Fibroblast of skin of right biceps (primary cell): ENCODE measurements around the gene HHIP.
"Not testable (repeated sequence)": the region's sequence is repeated elsewhere in the genome, so short reads cannot be mapped to it uniquely, and the experiment has no call there.

Experiments
- DNase-seq: peaks from one replicate; pipeline ENCODE4 v3.0.0-alpha.2; 2013

HHIP gene

DNA sequence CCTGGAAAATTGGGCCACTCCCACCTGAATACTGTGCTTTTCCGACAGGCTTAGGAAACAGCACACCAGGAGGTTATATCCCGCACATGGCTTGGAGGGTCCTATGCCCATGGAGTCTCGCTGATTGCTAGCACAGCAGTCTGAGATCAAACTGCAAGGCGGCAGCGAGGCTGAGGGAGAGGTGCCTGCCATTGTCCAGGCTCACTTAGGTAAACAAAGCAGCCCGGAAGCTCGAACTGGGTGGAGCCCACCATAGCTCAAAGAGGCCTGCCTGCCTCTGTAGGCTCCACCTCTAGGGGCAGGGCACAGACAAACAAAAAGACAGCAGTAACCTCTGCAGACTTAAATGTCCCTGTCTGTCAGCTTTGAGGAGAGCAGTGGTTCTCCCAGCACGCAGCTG is 122.9 kb downstream of the HHIP start:
- not testable (repeated sequence) for DNase-seq

DNA sequence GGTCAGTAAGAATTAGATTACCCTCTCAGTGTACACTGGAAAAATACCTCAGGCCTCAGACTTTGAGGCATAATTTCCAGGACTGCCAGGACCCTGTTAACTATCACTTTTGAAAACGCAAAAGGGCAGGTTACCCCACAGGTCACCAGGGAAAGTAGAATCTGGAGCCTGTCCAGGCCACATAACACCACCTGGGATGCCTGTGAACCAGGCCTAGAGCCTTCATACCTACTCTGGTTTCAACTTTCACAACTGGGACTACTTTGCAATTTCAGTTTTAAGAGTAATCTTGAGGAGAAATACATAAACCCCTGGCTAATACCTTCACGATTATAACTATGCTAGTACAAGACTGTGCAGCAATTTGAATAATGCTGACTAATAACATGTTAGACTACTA is 132.4 kb downstream of the HHIP start:
- no peak for DNase-seq

DNA sequence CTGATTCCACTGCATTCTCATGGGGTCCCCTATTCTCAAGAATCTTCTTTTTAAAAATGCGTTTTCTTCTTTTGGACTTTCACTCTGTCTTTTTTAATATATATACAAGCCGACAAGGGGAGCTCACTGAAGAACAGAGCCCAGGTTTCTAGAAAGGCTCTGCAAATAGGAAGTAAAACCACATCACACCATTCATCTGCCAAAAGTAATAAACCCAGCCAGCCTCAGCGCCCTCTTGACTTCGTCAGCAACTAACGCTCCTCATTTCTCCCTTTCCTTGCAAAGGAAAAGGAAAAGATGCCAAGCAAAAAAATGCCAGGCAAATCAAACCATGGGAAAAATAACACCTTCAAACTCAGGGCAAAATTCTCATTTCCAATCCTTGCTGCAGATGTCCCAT is 136.4 kb downstream of the HHIP start:
- peak; percentile 11 for DNase-seq

DNA sequence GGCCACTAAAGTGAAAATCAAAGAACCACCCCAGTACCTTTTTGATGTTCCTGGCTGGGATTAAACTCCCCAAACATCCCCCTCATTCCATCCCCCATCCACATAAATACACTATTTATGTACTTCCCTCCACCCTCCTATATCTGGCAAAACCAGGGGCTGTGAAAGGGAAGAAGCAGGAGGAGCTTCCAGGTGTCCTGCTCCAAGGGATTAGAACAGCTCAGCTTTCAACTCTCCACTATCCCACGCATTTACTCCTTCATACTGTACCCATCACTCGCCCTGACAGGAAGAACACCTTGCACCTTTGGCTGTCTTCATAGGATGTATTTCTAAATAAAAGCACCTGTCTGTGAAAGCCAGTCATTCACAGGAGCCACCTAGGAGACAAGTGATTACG is 140.0 kb downstream of the HHIP start:
- no peak for DNase-seq

DNA sequence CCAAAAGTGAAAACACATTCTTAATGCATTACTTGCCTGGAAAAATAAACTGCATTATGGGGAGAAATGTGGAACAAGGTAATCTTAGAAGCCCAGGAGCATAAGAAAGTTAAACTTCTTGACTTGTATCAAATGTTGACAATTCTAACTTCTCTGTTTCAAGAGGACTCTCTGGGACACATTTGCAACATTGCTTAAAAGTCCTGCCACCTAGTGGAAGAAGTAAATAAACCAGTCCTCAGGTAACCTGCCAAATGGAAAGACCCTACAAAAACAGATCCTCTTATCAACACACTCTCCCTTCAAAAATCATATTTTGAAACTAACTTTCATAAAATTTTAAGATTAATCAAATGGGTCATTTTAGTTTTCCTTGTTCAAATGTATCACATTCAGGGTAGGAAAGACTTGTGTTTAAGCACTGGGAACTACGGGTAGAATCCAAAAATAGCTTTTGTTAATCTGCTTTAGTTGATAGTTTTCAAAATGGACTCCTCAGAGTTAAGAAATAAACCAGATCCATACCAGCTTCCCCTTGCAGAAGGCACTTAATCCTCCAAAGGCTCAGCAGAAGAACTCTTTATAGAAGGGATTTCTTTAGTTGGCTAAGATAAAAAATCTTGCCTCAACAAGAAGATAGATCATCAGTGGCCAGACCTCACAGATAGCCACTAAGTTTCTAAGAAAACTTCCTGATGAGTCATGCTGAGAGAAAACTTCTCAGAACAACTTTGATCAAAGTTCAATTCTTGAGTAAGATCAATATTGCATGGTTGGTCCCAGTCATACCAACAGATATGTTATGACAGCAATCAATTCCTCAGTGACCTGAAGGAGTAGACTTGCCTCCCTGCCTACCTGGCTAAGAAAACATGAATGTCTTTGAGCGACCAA is 141.7 kb downstream of the HHIP start:
- DNase-seq: peak; percentile 43

DNA sequence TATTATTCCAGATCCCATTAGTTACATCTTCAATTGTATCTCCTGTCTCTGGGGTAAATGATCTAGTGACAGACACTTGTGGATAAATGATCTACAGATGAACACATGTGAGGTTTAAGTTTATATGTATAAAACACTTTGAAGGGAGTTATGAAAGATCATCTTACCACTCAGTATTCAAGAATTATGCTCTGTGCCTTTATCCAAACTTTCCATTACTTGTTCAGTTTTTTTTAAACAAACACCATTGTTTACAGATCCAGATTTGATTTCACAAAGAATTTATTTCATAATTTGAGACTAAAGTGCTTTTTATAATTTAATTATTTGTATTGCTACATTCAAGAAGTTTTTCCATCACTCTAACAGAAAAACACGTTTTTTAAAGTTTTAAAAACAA is 142.5 kb downstream of the HHIP start:
- DNase-seq: no peak

DNA sequence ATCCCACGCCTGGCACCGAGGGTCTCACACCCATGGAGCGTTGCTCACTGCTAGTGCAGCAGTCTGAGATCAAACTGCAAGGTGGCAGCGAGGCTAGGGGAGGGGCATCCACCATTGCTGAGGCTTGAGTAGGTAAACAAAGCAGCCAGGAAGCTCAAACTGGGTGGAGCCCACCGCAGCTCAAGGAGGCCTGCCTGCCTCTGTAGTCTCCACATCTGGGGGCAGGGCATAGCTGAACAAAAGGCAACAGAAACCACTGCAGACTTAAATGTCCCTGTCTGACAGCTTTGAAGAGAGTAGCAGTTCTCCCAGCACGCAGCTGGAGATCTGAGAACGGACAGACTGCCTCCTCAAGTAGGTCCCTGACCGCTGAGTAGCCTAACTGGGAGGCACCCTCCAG is 146.0 kb downstream of the HHIP start:
- DNase-seq: not testable (repeated sequence)
